Stimulated activated CD4-positive, alpha-beta T cell treated with anti-CD3 and anti-CD28 coated beads, Interleukin-15, amount 100 ng/mL, for 48 hours (primary cell): ENCODE results near the gene PLEKHG4B.
A peak's percentile ranks its signal among the peaks of the same experiment; 100 is the strongest.

Experiments used
- DNase-seq, 2 donors: peaks; one replicate each; pipeline ENCODE4 v3.0.0-alpha.2; 2020; ENCODE audit warnings: low read depth in 2 of 2

PLEKHG4B gene

GRCh38 chr5:75331-76320, 16.3 kb upstream of the PLEKHG4B start:
- DNase-seq, result no peak

- no peak for DNase-seq
Observed at GRCh38 chr5:76358-77169, 15.4 kb upstream of the PLEKHG4B start.

GRCh38 chr5:77170-77501, 14.8 kb upstream of the PLEKHG4B start:
- no peak for DNase-seq

GRCh38 chr5:77546-77945, 14.4 kb upstream of the PLEKHG4B start:
- DNase-seq, result no peak

GRCh38 chr5:77957-78804, 13.8 kb upstream of the PLEKHG4B start:
- DNase-seq, result peak in 1 of 2 donors; percentile 15

GRCh38 chr5:78805-79149, 13.2 kb upstream of the PLEKHG4B start:
- DNase-seq, result no peak

GRCh38 chr5:79263-79662, 12.7 kb upstream of the PLEKHG4B start:
- no peak for DNase-seq

- no peak for DNase-seq
Observed at GRCh38 chr5:79821-80220, 12.1 kb upstream of the PLEKHG4B start.

GRCh38 chr5:81391-82021, 10.5 kb upstream of the PLEKHG4B start:
- DNase-seq, result no peak

- DNase-seq, result no peak
Observed at GRCh38 chr5:82097-82496, 9.9 kb upstream of the PLEKHG4B start.

GRCh38 chr5:82570-82969, 9.4 kb upstream of the PLEKHG4B start:
- DNase-seq, result no peak

- DNase-seq, result no peak
Observed at GRCh38 chr5:83029-83428, 8.9 kb upstream of the PLEKHG4B start.

GRCh38 chr5:85334-85995, 6.5 kb upstream of the PLEKHG4B start:
- DNase-seq, result no peak

- no peak for DNase-seq
Observed at GRCh38 chr5:89337-90286, 2.4 kb upstream of the PLEKHG4B start.

- no peak for DNase-seq
Observed at GRCh38 chr5:90590-91547, 1.1 kb upstream of the PLEKHG4B start.

GRCh38 chr5:92401-93220, 643 bp downstream of the PLEKHG4B start:
- DNase-seq, result no peak

GRCh38 chr5:93221-93980, 1.4 kb downstream of the PLEKHG4B start:
- DNase-seq, result no peak
